Left hindlimb (tissue), 1 donor: ENCODE measurements around the gene SPECC1L.

Experiments used
- DNase-seq: peaks from one replicate; pipeline ENCODE4 v3.0.0-alpha.2; 2018

Gene SPECC1L

GRCh38 chr22:24417901-24418641 is 147.4 kb downstream of the SPECC1L start:
- DNase-seq = peak; percentile 18

- peak; percentile 33 for DNase-seq
Observed at GRCh38 chr22:24418786-24419474, 148.3 kb downstream of the SPECC1L start.

- DNase-seq = no peak
Observed at GRCh38 chr22:24419475-24419850, 148.8 kb downstream of the SPECC1L start.

GRCh38 chr22:24420072-24420976 is 149.7 kb downstream of the SPECC1L start:
- peak; percentile 63 for DNase-seq

GRCh38 chr22:24420977-24421343 is 150.3 kb downstream of the SPECC1L start:
- DNase-seq = no peak

- no peak for DNase-seq
Observed at GRCh38 chr22:24421428-24421931, 150.8 kb downstream of the SPECC1L start.

- DNase-seq = no peak
Observed at GRCh38 chr22:24422102-24422665, 151.6 kb downstream of the SPECC1L start.

- peak; percentile 64 for DNase-seq
Observed at GRCh38 chr22:24423519-24424000, 152.9 kb downstream of the SPECC1L start.

GRCh38 chr22:24424001-24424900 is 153.6 kb downstream of the SPECC1L start:
- no peak for DNase-seq

- no peak for DNase-seq
Observed at GRCh38 chr22:24424901-24425775, 154.5 kb downstream of the SPECC1L start.

- no peak for DNase-seq
Observed at GRCh38 chr22:24426436-24426835, 155.8 kb downstream of the SPECC1L start.

- no peak for DNase-seq
Observed at GRCh38 chr22:24426851-24427499, 156.3 kb downstream of the SPECC1L start.

- no peak for DNase-seq
Observed at GRCh38 chr22:24427500-24428164, 157.0 kb downstream of the SPECC1L start, which contains the start of gene ADORA2A. Gene ADORA2A, plus strand, starts transcription at chr22:24427599. Its CDS starts 5,806 bp downstream, at chr22:24433405.

- DNase-seq = no peak
Observed at GRCh38 chr22:24428751-24429410, 158.2 kb downstream of the SPECC1L start.

GRCh38 chr22:24429411-24430365 is 159.1 kb downstream of the SPECC1L start:
- peak; percentile 45 for DNase-seq

- peak; percentile 59 for DNase-seq
Observed at GRCh38 chr22:24430431-24431308, 160.0 kb downstream of the SPECC1L start.
